ENCODE measurements around the gene AOPEP.

Gene AOPEP

DNA sequence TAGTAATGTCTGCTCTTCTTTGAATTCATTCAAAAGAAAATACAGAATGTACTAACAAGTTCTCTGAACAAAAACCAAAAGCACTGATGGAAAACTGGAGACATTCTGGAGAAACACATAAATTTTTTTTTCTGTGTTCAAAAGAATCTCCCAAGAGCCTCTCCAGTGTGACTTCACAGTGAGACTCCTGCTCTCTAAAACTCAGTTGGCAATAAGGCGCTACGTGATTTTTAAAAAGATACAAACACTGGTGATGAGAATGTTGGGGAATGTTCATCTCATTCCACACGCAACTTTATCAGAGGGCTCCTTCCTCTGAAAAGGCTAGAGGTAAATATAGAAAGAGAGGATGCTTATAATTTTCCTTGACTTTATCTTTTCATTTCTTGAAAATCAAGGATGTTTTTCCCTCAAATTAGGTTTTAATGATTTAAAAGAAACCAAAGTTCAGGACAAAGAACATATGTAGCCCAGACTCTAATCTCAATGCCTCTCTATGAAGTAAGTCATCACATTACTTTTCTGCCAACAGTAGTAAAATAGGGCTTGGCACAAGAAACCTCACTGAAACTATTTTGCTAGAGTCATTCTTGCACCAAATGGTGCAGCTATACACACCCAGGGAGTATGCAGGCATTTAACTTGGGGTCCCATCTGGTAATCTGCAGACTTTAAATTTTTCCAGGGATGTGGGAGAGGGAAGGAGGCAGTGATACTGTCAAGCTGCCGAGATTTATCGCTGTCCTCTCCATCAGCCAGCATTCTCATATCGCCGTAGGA is 12.9 kb upstream of the AOPEP start:
- no peak for FAIRE-seq

DNA sequence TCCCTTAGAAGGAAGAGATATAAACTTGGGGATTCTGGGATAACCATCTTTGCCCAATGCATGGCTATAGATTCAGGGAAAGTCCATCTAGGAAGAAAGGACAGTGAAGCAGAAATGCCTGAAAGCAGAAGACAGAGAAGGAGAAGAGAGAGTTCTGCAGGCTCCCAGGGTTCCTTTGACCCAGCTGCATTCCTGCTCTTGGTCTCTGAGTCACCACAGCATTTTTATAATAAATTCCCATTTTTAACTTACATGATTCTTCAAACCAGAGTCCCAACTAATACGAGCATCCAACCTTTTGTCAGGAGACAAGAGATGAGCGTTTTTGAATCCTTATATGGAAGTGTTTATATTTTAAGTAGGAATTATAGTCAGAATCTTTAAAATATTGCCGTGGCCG is 12.0 kb upstream of the AOPEP start:
- FAIRE-seq (no peak), DNase-seq (ENCODE audit: insufficient read length, low spot score) (no peak)

More for the DNA sequence above, 12.9 kb upstream of the AOPEP start:
- DNase-seq (ENCODE audit: insufficient read length, low spot score), result no peak

DNA sequence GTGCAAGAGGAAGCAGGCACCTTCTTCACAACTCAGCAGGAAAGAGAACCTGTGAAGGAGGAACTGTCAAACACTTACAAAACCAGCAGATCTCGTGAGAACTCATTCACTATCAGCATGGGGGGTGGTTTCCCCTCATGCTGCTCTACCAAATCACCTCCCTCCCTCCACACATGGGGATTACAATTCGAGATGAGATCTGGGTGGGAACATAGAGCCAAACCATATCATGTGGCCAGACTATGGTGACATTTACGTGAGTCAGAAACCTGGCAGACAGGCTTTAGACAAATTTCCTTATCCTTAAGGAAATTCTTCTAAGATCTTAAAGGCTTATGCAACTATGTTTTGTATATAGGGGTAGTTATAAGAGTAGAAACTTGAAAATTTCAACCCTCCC is 8.7 kb upstream of the AOPEP start:
- no peak for FAIRE-seq

DNA sequence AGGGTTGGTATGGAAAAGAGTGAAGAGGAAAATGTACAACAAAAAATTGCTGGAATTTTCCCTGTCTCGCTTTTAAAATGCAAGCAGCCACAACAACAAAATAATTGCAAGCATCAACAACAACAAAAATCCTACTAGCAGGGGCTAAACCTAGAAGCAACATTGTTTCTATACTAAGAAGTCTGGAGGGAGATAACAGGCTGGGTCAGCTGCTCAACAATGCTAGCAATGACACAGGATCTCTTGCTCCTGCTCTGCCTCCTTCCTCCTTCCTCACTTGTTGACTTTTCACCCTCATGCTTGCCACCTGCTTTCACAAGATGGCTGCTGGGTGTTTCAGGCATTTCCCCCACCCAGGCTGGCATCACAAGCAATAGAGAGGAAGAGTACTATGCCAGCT is 7.6 kb upstream of the AOPEP start:
- DNase-seq (ENCODE audit: insufficient read length, low spot score), result no peak

More for the DNA sequence above, 8.7 kb upstream of the AOPEP start:
- DNase-seq (ENCODE audit: insufficient read length, low spot score), result no peak

DNA sequence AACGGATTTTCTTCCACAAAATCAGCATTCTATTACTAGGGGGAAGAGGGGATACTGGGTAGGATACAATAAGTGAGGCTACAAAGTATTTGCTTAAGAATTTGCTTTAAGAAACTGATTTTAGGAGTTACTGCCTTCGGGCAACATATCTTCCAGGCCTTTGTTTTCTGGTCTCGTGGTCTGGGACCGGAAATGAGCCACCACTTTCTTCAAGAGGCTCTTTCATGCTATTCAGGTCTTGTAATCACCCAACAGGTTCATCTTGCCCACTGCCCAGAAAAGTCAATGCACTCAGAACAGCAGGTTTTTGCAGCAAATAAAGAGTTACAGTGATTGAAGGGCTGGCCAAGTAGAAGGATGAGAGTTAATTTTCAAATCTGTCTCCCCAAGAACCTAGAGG is 6.6 kb upstream of the AOPEP start:
- DNase-seq (ENCODE audit: insufficient read length, low spot score), result no peak
- no peak for FAIRE-seq

More for the DNA sequence above, 7.6 kb upstream of the AOPEP start:
- no peak for FAIRE-seq

DNA sequence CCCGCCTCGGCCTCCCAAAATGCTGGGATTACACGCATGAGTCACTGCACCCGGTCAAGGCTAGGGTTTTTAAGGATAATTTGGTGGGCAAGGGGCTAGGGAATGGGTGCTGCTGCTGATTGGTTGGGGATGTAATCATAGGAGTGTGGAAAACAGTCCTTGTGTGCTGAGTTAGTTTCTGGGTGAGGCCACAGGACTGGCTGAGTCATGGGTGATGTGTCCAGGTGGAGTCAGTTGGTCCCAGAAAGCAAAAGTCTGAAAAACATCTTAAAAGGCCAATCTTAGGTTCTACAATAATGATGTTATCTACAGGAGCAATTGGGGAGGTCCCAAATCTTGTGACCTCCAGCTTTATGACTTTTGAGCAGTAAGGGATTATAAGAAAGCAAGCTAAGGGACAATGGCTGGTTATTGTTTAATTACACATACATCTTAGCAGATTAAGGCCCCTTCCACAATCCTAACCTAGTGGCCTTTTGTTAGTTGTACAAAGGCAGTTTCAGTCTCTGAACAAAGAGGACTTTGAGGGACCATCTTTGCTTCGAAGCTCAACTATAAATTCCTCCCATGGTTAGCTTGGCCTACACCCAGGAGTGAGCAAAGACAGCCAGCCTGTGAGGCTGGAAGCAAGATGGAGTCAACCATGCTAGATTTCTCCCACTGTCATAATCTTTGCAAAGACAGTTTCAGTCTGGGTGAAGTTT is 5.5 kb upstream of the AOPEP start:
- DNase-seq (ENCODE audit: insufficient read length, low spot score), result no peak
- FAIRE-seq, result no peak

DNA sequence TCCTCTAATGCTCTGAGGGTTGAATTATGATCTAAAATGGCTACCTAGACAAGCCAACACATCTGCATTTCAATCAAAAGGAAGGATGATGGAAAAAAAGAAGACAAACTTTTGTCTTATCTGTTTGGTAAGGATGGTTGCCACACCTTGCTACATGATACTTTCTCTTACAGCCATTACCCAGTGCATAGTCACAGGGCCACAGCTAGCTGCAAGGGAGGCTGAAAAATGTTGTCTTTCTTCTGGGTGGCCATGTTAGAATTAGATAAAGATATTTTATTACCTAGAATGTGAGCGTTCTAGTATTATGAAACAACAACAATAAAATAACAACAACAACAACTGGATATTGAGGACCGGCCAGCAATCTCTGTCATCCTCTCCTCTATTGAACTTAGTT is 4.7 kb upstream of the AOPEP start:
- no peak for FAIRE-seq
- DNase-seq (ENCODE audit: insufficient read length, low spot score), result no peak

DNA sequence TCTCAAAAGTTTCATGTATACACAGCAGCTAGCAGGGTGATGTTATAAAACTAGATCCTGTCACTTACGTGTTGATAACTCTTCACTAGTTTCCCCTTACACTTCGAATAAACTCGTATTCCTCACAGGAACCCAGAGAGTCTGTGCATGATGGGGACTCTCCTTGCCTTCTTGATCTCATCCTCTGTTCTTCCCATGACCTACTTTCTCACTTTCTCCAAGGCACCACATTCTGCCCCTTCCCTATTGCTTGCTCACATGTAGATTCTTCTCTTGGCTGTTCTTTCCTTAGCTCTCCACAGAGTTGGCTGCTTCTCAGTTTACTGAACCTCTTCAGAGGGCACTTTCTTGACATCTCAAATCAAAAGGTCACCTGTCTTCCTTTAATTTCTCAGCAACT is 1.2 kb upstream of the AOPEP start:
- FAIRE-seq (no peak), DNase-seq (ENCODE audit: insufficient read length, low spot score) (no peak)

DNA sequence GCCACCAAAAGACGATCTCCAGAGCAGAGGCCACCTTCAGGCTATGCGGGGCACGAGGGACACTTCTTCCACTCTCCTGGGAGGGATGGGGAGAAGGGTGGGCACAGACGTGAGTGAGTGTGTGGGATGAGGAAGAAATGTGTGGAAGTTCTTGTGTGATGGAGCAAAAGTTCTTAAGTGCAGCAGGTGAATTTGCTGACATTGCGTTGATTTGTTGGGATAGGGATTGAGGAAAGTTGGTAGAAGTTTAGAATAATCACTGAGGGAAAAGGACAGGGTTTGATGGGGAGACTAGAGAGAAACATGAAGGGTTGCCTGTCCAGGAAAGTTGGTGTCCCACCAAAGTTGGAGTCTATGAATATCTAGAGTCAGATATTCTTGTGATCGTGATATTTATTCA is 2.2 kb downstream of the AOPEP start:
- FAIRE-seq, result no peak
- DNase-seq (ENCODE audit: insufficient read length, low spot score), result no peak

DNA sequence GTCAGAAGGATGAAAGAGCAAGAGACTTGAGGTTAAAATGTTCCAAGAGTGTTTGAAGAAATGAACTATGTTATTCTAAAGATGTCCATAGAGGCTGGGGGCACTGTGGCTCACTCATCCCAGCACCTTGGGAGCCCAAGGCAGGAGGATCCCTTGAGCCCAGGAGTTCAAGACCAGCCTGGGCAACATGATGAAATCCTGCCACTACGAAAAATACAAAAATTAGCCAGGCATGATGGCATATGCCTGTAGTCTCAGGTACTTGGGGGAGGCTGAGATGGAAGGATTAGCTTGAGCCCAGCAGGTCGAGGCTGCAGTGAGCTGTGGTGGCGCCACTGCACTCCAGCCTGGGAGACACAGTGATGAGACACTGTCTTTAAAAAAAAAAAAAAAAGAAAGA is 2.7 kb downstream of the AOPEP start:
- no peak for DNase-seq (ENCODE audit: insufficient read length, low spot score)
- no peak for FAIRE-seq

DNA sequence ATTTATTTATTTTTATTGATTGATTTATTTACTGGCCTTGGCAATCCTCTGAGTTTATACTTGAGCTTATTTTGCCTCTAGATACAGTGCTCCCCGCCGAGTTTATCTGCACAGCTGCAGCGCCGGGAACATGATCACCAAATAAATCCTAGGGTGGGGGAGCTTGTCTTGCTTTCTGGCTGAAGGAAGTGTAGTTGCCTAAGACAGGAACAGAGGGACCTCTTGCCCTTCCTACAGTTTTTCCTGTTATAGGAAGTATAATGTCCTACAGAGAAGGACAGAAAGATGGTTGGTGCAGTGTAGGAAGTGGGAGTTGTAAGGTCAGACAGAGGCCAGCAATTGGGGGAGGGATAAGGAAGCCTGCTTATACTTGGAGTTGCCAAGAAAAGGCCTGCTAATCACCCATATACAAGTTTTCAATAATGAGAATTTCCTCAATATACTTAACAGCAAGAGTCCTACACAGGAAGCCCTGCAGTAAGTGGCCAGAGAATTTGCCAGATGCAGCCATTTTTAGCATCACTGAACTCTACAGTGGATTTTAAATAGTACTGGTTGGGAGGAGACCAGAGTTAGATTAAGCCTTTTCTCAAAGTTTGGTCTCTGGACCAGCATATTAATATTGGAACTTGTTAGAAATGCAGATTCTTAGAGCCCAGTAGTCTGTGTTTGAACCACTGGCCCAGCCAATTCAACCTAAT is 7.7 kb downstream of the AOPEP start:
- FAIRE-seq (no peak), DNase-seq (ENCODE audit: insufficient read length, low spot score) (no peak)

DNA sequence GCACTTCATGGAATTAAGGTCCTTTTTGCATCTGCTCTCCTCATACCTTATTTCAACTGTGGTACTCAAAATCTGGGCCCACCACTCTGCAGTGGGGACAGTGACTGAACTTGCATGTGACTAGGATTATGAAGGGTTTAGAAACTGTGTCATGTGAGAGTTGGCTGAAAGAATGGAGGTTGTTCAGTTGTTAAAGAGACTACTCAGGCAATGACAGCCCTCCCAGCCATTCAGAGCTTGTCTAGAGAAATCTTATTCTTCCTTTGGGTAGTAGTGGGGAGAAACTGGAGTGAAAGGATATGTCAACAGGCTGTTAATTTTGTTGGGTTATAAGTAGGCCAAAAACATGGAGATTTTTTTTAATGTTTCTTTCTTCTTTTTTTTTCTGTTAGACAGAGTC is 10.3 kb downstream of the AOPEP start:
- DNase-seq (ENCODE audit: insufficient read length, low spot score) (no peak), FAIRE-seq (no peak)

DNA sequence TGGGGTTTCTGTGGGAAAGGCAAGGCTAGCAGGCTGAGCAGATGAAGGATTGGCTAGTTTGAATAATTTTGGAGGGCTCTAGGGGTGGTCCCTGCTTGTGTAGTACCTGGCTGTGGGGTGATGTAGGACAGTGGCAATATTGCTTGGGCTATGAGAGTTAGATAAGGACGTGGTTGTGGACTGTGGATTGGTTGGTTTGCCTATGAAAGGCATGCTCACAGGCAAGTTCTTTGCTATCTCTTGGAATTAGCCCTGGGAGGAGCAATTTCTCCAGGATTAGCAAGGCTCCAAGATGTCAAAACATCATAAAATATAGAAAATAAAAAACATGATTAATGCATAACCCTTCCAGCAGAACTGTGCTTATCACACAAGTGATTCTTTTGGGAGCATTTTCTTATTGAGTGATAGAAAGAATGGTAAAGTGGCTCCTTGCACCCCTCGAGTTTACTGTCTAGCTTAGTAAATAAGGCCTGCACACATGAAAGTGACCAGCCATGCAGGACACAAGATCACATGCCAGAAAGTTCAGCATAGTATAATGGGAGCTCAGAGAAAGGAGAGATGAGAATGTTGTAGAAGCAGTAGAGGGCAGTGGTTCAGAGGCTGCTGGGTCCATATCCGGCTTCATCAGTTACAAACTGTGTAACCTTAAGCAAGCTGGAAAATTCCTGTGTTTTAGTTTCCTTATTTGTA is 13.8 kb downstream of the AOPEP start:
- DNase-seq (ENCODE audit: insufficient read length, low spot score) (no peak), FAIRE-seq (no peak)

DNA sequence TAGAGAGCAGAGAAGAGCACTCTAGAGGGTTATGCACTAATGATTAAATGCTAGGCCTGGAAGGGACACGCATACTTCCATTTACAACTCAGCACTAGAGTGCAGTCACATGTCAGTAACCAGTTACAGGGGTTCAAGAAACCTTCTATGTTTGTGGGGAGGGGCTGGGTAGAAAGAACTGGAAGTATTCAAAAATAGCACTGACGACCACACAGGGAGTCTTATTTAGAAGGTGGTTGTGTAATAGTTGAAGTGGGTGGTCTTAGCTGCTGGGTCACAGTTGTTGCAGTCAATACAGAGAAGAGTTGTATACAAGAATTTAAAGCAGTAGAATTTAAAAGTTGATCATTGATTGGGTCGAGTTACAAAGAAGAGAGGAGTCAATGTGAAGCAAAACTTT is 15.4 kb downstream of the AOPEP start:
- DNase-seq (ENCODE audit: insufficient read length, low spot score) (no peak), FAIRE-seq (no peak)

DNA sequence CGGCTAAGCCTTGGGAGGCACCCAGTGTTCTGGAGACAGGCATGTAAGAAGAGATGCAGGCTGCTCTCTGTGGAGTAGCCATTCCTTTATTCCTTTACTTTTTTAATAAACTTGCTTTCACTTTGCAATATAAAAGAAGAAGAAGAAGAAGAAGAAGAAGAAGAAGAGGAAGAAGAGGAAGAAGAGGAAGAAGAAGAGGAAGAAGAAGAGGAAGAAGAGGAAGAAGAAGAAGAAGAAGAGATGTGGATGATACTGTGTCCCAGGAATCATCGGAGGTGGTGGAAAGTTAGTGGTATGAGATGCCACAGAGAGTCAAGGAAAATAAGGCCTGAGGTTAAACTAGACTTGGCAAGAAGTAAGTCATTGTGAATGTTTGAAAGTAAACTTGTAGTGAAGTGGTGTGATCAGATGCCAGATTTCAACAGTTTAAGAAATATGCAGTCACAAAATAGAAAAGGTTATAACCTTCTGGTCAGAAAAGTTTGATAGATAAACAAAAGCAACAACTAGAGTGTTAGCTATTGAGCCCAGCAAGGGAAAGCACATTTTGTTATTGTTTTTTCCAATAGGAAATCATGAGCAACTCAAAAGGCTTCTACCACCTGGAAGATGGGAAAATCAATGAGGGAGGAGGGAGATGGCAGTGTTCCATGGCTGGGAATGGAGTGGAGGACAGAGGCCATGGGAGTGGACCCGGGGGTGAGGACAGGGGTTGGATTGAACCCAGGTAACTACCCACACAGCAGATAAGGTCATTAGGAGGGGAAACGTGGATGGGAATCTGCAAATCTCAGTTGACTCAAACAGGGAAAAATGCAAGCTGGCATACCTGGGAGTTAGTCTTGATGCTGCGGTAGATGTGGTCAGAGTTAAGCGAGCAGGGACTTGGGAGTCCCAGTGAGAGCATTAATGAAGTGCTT is 16.8 kb downstream of the AOPEP start:
- no peak for DNase-seq (ENCODE audit: insufficient read length, low spot score)

DNA sequence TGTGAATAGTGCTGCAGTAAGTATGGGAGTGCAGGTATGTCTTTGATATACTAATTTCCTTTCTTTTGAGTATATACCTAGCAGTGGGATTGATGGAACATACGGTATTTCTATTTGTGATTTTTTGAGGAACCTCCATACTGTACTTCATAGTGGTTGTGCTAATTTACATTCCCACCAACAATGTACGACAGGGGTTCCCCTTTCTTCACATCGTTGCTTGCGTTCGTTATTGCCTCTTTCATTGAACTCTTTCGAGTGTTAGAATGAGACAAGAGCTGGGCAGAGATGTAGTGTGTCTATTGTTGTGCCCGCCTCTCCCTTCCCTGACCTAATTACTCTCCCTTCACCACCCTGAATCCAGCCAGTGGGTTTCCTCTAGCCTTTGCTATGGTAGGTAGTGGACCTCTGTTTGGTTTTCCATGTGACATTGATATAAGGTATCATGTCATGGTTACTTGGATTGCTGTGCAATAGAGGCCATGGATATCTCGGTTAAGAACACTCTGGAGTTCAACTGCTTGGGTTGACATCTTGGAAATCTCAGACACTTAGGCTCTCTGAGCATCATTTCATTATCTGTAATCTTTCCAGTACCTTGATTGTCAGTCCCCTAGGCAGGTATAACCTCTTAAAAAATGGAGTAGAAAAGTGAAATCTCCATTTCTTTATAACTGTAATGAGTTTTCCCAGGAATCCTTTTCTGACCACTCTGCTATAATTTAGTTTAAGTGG is 19.5 kb downstream of the AOPEP start:
- FAIRE-seq, result no peak

More for the DNA sequence above, 16.8 kb downstream of the AOPEP start:
- FAIRE-seq, result no peak

DNA sequence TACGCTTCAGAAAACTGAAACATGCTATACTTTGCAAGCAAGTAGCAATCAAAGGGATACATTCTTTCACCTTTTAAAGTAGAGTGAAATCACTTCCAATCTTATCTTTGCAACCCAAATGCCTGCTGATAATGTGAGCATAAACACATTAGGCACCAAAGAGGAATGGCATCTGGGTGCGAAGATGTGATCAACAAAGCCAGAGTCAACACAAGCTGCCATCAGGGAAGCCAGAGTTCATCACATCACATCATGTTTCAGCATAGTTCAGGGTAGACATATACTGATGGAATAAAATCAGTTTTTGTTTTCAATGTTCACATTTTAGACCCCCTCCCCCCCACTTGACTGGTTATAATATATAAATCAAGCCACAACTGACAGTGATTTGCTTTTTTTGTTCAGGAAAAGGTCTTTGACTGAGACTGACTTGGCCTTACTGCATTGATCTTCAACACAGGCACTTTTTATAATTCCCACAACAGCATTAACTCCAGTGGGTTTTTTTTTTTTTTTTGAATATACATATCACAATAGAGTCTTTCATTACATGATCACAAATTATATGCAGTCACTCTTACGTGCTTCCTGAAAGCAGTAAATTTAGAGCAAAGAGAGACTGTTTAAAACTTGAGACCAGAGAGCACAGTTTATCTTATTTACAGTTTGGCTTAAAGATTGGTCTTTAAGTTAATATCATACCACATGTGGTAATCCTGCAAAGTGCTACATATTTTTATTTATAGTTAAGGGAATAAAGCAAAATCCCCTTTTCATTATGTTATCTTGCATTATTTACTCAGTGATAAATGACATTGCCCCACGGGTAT is 20.3 kb downstream of the AOPEP start:
- DNase-seq (ENCODE audit: insufficient read length, low spot score) (no peak), FAIRE-seq (no peak)

More for the DNA sequence above, 19.5 kb downstream of the AOPEP start:
- DNase-seq (ENCODE audit: insufficient read length, low spot score), result no peak

DNA sequence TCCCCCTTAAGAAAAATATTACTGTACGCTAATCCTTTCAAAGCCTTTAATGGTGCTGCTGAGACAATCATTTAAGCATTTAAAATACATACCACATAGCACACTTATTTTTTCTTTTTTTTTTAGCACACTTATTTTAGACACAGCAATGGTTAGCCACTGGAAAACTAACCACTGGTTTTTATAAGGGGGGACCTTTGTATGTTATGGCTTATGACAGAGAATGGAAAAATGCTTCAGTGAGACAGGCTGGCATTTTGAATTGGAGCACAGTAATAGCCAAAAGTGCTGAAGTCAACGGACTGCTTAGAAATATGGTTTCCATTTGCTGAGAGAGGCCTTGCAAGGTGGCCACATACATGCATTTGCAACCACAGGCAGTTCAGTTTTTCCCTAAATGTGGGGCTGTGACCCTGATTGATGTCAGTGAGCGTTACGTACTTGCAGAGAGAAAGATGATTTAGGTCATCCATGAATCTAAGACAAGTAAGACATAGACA is 28.5 kb downstream of the AOPEP start:
- FAIRE-seq (no peak), DNase-seq (ENCODE audit: insufficient read length, low spot score) (no peak)
